GM21576 (cell line): ENCODE data around the gene LCN6.
"Not testable (repeated sequence)": the region's sequence is repeated elsewhere in the genome, so short reads cannot be mapped to it uniquely, and the experiment has no call there.

Experiments used
- ATAC-seq: cut with Tn5 transposase; IDR thresholded peaks from one replicate; pipeline ENCODE4 v1.9.1; 2021; ENCODE audit warnings: mild to moderate bottlenecking, moderate library complexity; ENCODE audit not compliant: unreplicated experiment

Gene LCN6

GRCh38 chr9:136784249-136784996 lies 36.1 kb upstream of the LCN6 start:
- no peak for ATAC-seq

DNA sequence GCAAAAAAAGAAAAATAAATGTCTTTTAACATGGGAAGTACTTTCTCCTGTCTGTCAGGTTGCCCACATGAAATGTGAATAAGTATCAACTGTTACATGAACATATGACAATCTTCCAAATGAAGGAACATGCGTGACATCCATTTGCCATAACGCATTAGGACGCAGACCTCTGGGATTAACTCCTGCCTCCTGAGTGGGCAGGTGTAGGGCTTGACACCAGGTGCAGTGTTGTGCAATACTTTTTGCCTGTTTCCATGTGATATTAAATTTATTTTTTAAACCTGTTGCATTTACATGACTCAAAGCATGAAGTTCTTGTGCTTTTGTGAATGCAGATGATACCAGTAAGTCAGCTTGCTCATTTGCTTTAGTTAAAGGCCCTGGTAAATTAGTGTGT lies 34.1 kb upstream of the LCN6 start:
- no peak for ATAC-seq

- ATAC-seq: no peak
Observed at GRCh38 chr9:136779808-136780207, 31.5 kb upstream of the LCN6 start.

GRCh38 chr9:136777359-136777758 lies 29.0 kb upstream of the LCN6 start:
- ATAC-seq: no peak

DNA sequence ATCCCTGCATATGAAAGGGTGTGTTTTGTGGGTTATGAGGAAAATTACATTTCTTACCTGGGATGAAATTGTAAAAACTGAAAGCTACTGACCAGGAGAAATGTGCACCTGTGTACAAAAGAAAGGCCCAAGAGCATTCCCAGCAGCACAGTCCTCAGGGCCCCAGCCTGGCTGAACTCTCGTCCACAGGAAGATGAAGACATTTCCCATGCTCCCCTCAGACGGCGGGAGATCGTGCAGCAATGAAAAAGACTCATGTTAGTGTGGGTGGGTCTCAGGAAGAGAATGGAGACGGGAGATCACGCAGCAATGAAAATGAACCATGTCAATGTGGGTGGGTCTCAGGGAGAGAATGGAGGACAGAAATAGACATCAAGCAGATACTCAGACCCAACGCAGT lies 28.6 kb upstream of the LCN6 start:
- ATAC-seq: no peak

DNA sequence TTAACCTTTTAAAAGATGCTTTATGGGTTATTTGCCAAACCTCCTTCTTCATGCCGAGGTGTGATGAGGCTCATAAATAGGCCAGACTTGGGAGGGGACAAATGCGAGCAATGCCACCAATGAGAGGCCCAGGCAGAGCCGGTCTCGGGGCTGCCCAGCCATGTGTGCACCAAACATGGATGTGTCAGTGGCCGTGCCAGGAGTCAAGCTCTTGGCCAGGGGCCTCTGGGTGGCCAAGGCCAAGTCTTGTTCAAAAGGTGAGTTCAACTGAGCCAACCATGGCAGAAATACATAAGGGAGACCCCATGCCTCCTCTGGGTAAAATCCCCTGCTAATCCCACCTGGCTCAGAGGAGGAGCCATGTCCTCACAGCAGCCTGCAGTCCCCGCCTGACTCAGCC lies 26.9 kb upstream of the LCN6 start:
- no peak for ATAC-seq

DNA sequence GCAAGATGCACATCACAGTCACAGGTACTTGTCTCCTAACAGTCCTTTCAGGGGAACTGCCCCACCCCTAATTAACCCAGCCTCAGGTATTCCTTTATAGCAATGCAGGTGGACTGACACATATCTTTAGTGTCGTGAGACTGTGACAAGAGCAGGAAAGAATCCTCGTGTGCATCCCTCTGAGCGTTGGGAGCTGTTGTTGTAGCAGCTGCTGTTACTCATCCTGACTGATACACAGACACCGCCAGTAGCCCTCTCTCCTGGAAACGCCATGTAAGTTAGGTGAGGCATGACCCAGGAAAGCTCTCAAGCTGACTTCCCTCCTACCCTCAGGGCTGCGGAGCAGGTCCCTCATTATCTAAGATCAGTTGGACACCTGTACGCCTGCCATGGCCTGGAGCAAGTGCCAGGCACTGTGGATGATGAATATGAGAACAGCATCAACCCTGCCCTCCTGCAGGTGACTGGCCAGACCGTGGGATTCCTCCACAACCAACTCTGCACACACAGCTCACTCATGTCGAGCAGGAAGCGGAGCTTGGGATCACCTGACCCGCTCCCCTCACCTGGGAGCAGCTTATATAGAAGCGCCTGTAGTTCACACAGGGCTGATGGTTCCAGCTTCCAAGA lies 26.2 kb upstream of the LCN6 start:
- no peak for ATAC-seq

DNA sequence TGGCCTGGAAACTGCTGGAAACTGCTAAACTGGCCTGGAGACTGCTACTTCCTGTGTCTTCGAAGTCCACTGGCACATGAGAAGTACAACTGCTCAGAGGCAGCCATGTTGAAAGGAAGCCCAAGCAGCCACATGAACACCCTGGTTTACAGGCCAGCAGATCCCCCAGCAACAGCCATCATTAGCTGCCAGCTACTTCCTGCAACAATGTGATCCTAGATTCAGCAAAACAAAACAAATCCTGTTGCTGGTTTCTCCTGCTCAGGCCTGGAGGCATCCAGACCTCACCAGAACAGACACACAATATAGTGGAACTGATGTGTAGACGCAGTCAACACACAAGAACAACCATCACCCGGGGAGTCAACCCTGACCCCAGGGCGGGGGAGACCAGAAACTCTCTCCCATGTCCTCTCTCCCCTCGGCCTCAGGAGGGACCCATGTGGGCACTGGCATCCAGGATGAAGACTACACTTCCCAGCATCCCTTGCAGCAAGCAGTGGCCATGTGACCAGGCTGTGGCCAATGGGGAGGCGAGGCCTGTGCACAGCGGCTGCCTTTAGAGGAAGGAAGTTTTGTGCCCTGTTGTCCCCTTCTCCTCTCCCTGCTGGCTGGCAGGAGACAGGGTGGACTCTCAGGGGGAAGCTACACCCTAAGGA lies 25.2 kb upstream of the LCN6 start:
- no peak for ATAC-seq

- ATAC-seq: no peak
Observed at GRCh38 chr9:136771907-136772415, 23.6 kb upstream of the LCN6 start.

- ATAC-seq: no peak
Observed at GRCh38 chr9:136769710-136770191, 21.4 kb upstream of the LCN6 start.

DNA sequence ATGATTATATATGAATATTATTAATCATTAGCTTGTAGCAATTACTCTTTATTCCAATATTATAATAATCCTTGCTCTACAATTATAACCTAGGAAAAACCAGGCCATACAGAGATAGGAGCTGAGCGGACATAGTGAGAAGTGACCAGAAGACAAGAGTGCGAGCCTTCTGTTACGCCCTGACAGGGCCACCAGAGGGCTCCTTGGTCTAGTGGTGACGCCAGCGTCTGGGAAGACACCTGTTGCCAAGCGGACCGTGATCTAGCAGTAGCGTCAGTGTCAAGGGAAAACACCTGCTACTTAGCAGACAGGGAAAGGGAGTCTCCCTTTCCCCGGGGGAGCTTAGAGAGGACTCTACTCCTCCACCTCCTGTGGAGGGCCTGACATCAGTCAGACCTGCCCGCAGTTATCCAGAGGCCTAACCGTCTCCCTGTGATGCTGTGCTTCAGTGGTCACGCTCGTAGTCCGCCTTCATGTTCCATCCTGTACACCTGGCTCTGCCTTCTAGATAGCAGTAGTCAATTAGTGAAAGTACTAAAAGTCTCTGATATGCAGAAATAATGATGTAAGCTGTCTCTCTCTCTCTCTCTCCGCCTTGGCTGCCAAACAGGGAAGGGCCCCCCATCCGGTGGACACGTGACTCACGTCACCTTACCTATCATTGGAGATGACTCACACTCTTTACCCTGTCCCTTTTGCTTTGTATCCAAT lies 18.2 kb upstream of the LCN6 start:
- not testable (repeated sequence) for ATAC-seq

- not testable (repeated sequence) for ATAC-seq
Observed at GRCh38 chr9:136765745-136766409, 17.6 kb upstream of the LCN6 start.

DNA sequence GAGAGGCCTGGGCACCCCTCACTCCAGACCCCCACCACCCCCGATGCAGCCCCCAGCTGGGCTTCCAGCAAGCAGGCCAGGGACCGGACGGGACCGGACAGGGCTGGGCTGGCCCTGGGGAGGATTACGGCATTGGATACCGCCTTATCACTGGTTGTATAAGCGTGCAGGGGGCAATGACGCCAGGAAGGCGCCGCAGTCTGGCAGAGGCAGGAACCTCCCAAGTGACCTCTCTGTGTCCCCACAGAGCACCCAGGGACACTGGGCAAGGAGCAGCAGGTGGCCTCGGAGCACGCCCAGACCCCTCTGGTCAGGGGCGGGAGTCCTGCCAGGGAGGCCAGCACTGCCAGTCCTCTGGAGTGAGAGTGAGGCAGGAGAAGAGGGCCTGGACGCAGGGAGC lies 16.7 kb upstream of the LCN6 start:
- ATAC-seq: no peak

GRCh38 chr9:136764301-136764891 lies 16.1 kb upstream of the LCN6 start, which contains the start of gene LCN15:
LCN15 (minus strand) TSS chr9:136764518; CDS start chr9:136764488, 30 bp downstream.
- no peak for ATAC-seq

DNA sequence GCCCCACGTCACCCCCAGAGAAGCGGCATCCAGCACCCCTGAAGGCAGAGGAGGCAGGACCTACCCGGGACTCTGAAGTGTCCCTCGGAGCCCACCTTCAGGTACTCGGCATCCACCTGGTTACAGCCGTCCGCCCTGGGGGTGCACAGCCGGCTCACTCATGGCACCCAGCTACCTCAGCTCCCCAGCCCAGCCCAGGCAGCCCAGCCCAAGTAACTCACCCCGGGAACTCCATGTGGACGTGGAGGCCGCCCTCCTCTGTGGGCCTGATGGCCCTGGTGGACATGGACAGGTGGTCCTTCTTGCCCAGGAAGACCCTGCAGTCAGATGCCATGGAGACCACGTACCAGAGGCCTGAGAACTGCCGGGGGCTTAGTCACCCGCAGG lies 15.3 kb upstream of the LCN6 start:
- no peak for ATAC-seq

DNA sequence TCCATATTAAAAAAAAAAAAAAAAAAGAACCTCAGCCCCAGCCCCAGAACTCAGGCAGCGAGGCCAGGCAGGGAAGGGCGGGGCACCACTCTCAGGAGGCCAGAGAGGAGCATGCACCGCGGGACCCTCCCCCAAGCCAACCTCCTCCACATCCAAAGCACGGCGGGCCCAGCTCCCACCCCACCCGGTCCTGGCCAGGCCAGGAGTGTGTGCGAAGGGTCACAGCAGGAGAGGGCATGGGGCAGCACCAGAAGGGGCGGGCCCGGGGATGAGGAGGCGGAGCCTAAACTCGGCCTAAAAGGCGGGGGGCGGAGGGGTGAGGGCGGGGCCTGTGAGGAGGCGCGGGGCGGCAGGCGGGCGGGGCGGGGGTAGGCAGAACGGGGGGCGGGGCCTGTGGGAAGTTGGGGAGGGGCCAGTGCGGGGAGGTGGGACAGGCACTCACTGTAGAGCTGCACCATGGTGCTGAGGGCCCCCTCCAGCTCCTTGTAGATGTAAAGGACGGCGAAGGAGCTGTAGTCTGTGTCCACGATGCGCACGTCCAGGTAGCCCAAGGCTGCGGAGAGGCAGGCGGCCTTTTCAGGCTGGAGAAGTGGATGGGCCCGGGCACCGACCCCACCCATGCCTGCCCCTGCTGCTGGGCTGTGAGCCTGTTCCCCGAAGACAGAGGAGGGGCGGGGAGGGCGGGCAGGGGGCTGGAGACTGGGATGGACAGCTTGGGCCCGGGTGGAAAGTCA lies 14.8 kb upstream of the LCN6 start:
- ATAC-seq: no peak

GRCh38 chr9:136762221-136762691 lies 13.9 kb upstream of the LCN6 start:
- ATAC-seq: no peak

DNA sequence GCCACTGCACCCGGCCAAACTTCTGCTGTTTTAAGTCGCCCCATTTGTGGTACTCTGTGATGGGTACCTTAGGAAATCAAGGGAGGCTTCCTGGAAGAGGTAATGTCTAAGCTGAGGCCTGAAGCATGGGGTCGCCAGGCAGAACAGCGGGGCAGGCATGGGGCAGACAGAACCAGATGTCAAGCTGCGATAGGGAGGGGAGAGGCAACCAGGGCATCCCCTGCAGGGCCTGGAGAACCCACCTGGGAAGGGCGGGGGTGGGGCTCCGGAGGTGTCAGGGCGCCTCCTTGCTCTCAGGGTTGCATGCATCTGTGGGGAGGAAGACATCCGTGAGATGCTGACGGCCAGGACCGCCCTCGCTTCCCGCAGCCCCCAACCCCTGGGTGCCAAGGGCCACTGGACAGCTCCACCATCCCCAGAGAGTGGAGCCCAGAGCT lies 13.2 kb upstream of the LCN6 start:
- no peak for ATAC-seq

GRCh38 chr9:136760834-136761544 lies 12.7 kb upstream of the LCN6 start:
- not testable (repeated sequence) for ATAC-seq
